MM.1S (cell line): ENCODE measurements around the gene DCXR.

Experiments used
- DNase-seq: peaks from one replicate; pipeline ENCODE4 v3.0.0-alpha.2; 2015
- H2AFZ ChIP-seq: fragments of 300-600 bp; sonication (generic); 2 replicates; pipeline ENCODE4 v1.6.0; 2016; ENCODE audit warnings: antibody characterized with exemption, low read length
- H3F3A ChIP-seq: fragments of 300-600 bp; sonication (generic); 2 replicates; pipeline ENCODE4 v1.6.1; 2016; ENCODE audit warnings: mild to moderate bottlenecking, antibody characterized with exemption, low read length, moderate library complexity, mixed read lengths; ENCODE audit not compliant: insufficient read depth
- H3K27ac ChIP-seq: fragments of 300-600 bp; sonication (generic); 2 replicates; pipeline ENCODE4 v1.5.1; 2016; ENCODE audit warnings: mild to moderate bottlenecking, low read length
- H3K27me3 ChIP-seq: fragments of 300-600 bp; sonication (generic); replicated peaks from 2 replicates; pipeline ENCODE4 v1.6.0; 2016; ENCODE audit warnings: low read length; ENCODE audit not compliant: insufficient read depth
- H3K36me3 ChIP-seq: fragments of 300-600 bp; sonication (generic); replicated peaks from 2 replicates; pipeline ENCODE4 v1.6.1; 2016; ENCODE audit warnings: mild to moderate bottlenecking, low read length, mixed read lengths; ENCODE audit not compliant: insufficient read depth
- H3K4me1 ChIP-seq: fragments of 300-600 bp; sonication (generic); 2 replicates; pipeline ENCODE4 v1.6.1; 2016; ENCODE audit warnings: low read length, mixed read lengths
- H3K4me2 ChIP-seq: fragments of 300-600 bp; sonication (generic); 2 replicates; pipeline ENCODE4 v1.6.0; 2016; ENCODE audit warnings: low read depth, low read length
- H3K4me3 ChIP-seq: fragments of 300-600 bp; sonication (generic); 2 replicates; pipeline ENCODE4 v1.5.1; 2016; ENCODE audit warnings: low read length, mixed read lengths
- H3K79me2 ChIP-seq: fragments of 300-600 bp; sonication (generic); 2 replicates; pipeline ENCODE4 v1.6.1; 2016; ENCODE audit warnings: mixed run types, low read length, mixed read lengths
- H3K9ac ChIP-seq: fragments of 300-600 bp; sonication (generic); 2 replicates; pipeline ENCODE4 v1.6.1; 2016; ENCODE audit warnings: low read length, mixed read lengths
- H3K9me2 ChIP-seq: fragments of 300-600 bp; sonication (generic); replicated peaks from 2 replicates; pipeline ENCODE4 v1.6.1; 2016; ENCODE audit warnings: mild to moderate bottlenecking, low read length, mixed read lengths; ENCODE audit not compliant: insufficient read depth
- H3K9me3 ChIP-seq: fragments of 300-600 bp; sonication (generic); replicated peaks from 2 replicates; pipeline ENCODE4 v1.6.1; 2016; ENCODE audit warnings: mild to moderate bottlenecking, low read length, mixed read lengths; ENCODE audit not compliant: insufficient read depth
- H4K20me1 ChIP-seq: fragments of 300-600 bp; sonication (generic); 2 replicates; pipeline ENCODE4 v1.6.1; 2016; ENCODE audit warnings: mild to moderate bottlenecking, low read length, moderate library complexity, mixed read lengths; ENCODE audit not compliant: insufficient read depth
- EZH2 ChIP-seq: fragments of 300-600 bp; sonication (generic); optimal IDR thresholded peaks from 2 replicates; pipeline ENCODE3; 2017; ENCODE audit warnings: low read depth, mild to moderate bottlenecking, antibody characterized with exemption, low read length, mixed read lengths
- EZH2phosphoT487 ChIP-seq: fragments of 300-600 bp; sonication (generic); IDR thresholded peaks from 2 replicates; pipeline ENCODE4 v1.6.1; 2018; ENCODE audit warnings: antibody characterized with exemption, low read length
- TF ChIP-seq, protein P1 (sequence below): fragments of 300-600 bp; sonication (generic); IDR thresholded peaks from 2 replicates; pipeline ENCODE4 v1.5.1; 2016; ENCODE audit warnings: antibody characterized with exemption, low read length, mixed read lengths

The DCXR gene

GRCh38 chr17:82030470-82031302 is 6.8 kb downstream of the DCXR start:
- Histone ChIP-seq H3K9ac (peak overlapping the region; percentile 23; the same call in 1 of the 2 replicates), H4K20me1 (no peaks in the 10 kb centered on the region), H3K4me2 (peak overlapping the region; percentile 98), H2AFZ (peak overlapping the region; percentile 53), H3K27me3 (no peaks in the 10 kb centered on the region), H3K4me3 (peak overlapping the region; percentile 71), H3K79me2 (no peaks in the 10 kb centered on the region), H3K27ac (peak overlapping the region; percentile 25; the same call in 1 of the 2 replicates), H3K9me3 (no peaks in the 10 kb centered on the region), H3K9me2 (no peaks in the 10 kb centered on the region), H3F3A (peaks cover 12% of the 10 kb centered on the region; the same call in 1 of the 2 replicates), H3K36me3 (no peaks in the 10 kb centered on the region), H3K4me1 (peaks cover 6% of the 10 kb centered on the region; the same call in 1 of the 2 replicates)
- no peak for TF ChIP-seq EZH2
- no peak for TF ChIP-seq EZH2phosphoT487
- TF ChIP-seq, protein P1, sequence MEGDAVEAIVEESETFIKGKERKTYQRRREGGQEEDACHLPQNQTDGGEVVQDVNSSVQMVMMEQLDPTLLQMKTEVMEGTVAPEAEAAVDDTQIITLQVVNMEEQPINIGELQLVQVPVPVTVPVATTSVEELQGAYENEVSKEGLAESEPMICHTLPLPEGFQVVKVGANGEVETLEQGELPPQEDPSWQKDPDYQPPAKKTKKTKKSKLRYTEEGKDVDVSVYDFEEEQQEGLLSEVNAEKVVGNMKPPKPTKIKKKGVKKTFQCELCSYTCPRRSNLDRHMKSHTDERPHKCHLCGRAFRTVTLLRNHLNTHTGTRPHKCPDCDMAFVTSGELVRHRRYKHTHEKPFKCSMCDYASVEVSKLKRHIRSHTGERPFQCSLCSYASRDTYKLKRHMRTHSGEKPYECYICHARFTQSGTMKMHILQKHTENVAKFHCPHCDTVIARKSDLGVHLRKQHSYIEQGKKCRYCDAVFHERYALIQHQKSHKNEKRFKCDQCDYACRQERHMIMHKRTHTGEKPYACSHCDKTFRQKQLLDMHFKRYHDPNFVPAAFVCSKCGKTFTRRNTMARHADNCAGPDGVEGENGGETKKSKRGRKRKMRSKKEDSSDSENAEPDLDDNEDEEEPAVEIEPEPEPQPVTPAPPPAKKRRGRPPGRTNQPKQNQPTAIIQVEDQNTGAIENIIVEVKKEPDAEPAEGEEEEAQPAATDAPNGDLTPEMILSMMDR, result peak; percentile 66
- peak; percentile 78 for DNase-seq

DNA sequence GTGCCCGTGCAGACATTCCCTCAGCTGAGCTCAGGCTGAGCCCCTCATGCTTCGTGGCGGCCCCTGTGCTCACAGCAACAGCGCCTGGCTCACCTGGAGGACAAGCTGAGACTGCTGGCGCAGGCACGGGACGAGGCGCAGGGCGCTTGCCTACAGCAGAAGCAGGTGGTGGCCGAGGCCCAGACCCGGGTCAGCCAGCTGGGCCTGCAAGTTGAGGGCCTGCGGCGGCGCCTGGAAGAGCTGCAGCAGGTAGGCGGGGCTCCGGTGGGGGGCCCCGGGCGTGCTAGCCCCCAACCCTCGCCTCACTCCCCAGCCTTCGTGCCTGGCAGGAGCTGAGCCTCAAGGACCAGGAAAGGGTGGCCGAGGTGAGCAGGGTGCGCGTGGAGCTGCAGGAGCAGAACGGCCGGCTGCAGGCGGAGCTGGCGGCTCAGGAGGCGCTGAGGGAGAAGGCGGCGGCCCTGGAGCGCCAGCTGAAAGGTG is 7.5 kb downstream of the DCXR start:
- H3K36me3 ChIP-seq, result no peaks in the 10 kb centered on the region
- H3F3A ChIP-seq, result peaks cover 12% of the 10 kb centered on the region; the same call in 1 of the 2 replicates
- H3K9ac ChIP-seq, result no peak overlapping the region
- peak overlapping the region; percentile 98 for H3K4me2 ChIP-seq
- no peaks in the 10 kb centered on the region for H3K27me3 ChIP-seq
- no peak for TF ChIP-seq EZH2
- no peak for TF ChIP-seq EZH2phosphoT487
- TF ChIP-seq, protein P1, result no peak
- H3K4me1 ChIP-seq, result peaks cover 6% of the 10 kb centered on the region; the same call in 1 of the 2 replicates
- H3K9me3 ChIP-seq, result no peaks in the 10 kb centered on the region
- no peaks in the 10 kb centered on the region for H3K79me2 ChIP-seq
- no peak overlapping the region for H3K27ac ChIP-seq
- no peaks in the 10 kb centered on the region for H3K9me2 ChIP-seq
- no peaks in the 10 kb centered on the region for H4K20me1 ChIP-seq
- no peak overlapping the region for H2AFZ ChIP-seq
- no peak overlapping the region for H3K4me3 ChIP-seq
- no peak for DNase-seq

GRCh38 chr17:82029391-82029790 is 8.1 kb downstream of the DCXR start:
- Histone ChIP-seq H3K4me3 (no peak overlapping the region), H3K9me3 (no peaks in the 10 kb centered on the region), H2AFZ (no peak overlapping the region), H3K27ac (no peak overlapping the region), H3K79me2 (0 out of 2 replicates have a peak, but pooled peaks cover 3% of the 10 kb centered on the region), H3K4me2 (no peak overlapping the region), H3K9ac (no peak overlapping the region), H3K36me3 (no peaks in the 10 kb centered on the region), H3K9me2 (no peaks in the 10 kb centered on the region), H3F3A (peaks cover 12% of the 10 kb centered on the region; the same call in 1 of the 2 replicates), H3K27me3 (no peaks in the 10 kb centered on the region), H3K4me1 (peaks cover 7% of the 10 kb centered on the region; the same call in 1 of the 2 replicates), H4K20me1 (no peaks in the 10 kb centered on the region)
- DNase-seq, result no peak
- TF ChIP-seq EZH2, result no peak
- TF ChIP-seq, protein P1, result no peak
- no peak for TF ChIP-seq EZH2phosphoT487
